DOHH2 (cell line): Measurements from ENCODE around the gene XRCC5.

Source experiments
- EZH2phosphoT487 ChIP-seq: fragments of 200-600 bp; sonication (generic); IDR thresholded peaks from 2 replicates; pipeline ENCODE4 v1.6.1; 2017; ENCODE audit warnings: borderline replicate concordance, mild to moderate bottlenecking, antibody characterized with exemption, low read length, moderate library complexity, mixed read lengths
- TF ChIP-seq, protein P1 (sequence below): fragments of 200-600 bp; sonication (generic); IDR thresholded peaks from one replicate; pipeline ENCODE4 v1.5.1; 2014; ENCODE audit warnings: antibody characterized with exemption, mild to moderate bottlenecking, low read depth, low read length; ENCODE audit not compliant: poor library complexity, severe bottlenecking

DNA sequence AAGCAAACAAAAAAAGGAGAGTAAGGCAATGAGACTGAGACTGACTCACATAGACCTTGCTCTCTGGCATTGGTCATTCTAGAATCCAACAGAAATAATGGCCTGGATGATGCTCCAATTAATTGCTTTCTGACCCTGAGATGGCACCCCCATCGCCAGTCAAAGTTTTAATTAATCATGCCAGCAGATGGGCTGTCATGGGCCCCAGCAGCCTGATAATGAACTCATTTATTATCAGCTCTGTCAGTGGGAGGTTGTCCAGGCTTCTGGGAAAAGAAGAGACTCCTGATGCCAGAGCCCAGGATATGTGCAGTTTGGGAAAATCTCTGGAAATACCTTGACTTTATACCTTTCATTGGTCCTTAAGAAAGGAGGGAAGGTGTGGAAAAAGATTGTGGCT is 115.2 kb downstream of the XRCC5 start:
- TF ChIP-seq, protein P1, sequence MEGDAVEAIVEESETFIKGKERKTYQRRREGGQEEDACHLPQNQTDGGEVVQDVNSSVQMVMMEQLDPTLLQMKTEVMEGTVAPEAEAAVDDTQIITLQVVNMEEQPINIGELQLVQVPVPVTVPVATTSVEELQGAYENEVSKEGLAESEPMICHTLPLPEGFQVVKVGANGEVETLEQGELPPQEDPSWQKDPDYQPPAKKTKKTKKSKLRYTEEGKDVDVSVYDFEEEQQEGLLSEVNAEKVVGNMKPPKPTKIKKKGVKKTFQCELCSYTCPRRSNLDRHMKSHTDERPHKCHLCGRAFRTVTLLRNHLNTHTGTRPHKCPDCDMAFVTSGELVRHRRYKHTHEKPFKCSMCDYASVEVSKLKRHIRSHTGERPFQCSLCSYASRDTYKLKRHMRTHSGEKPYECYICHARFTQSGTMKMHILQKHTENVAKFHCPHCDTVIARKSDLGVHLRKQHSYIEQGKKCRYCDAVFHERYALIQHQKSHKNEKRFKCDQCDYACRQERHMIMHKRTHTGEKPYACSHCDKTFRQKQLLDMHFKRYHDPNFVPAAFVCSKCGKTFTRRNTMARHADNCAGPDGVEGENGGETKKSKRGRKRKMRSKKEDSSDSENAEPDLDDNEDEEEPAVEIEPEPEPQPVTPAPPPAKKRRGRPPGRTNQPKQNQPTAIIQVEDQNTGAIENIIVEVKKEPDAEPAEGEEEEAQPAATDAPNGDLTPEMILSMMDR, result no peak
- TF ChIP-seq EZH2phosphoT487, result no peak
